ENCODE measurements around the gene CCL4L2.

- TF ChIP-seq CTCF (conservative IDR thresholded peaks at IDR 0.05; ENCODE audit: low read depth, low read length) (no peak), EZH2phosphoT487 (IDR thresholded peaks at IDR 0.05; ENCODE audit: borderline replicate concordance, low read length) (no peak), EZH2 (IDR thresholded peaks at IDR 0.05; ENCODE audit: low read length, unreplicated experiment) (no peak)
Observed at GRCh38 chr17:36212966-36213365, 2.1 kb downstream of the CCL4L2 start.
